ENCODE measurements around the gene PRPF40A.
"Not testable (repeated sequence)": the region's sequence is repeated elsewhere in the genome, so short reads cannot be mapped to it uniquely, and the experiment has no call there.

The PRPF40A gene

GRCh38 chr2:152717228-152718075 lies at the start of gene PRPF40A:
TSS of gene PRPF40A (minus strand) at chr2:152717461. CDS start at chr2:152717439, 22 bp downstream.
- Mint-ChIP-seq H3K27me3 (ENCODE audit: low read depth) (no peaks in the 10 kb centered on the region), H3K36me3 (ENCODE audit: low read depth) (peaks cover 58% of the 10 kb centered on the region), H3K4me3 (peak within 1 kb of the TSS; percentile 97), H3K9me3 (no peaks in the 10 kb centered on the region), H3K4me1 (ENCODE audit: low read depth) (peaks cover 47% of the 10 kb centered on the region), H3K27ac (peak within 1 kb of the TSS; percentile 98)
- DNase-seq (ENCODE audit: low spot score): peak; percentile 98

DNA sequence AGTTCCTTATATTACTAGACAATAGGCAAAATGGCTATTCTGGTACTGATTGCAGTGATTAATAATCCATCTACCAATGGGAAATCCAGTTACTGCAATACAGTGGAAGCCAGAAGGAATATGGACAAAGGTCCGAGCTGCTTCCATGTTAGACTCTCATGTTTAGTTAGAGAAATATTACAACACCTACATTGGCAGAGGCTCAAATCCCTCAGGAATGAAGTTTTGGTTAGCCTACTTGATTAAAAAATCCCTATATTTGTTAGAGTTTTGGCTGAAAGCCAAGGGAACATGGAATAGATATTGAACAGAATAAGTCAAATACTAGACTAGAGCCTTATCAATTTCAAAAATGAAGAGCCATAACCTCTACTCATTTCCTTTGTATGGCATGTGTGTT lies 49.7 kb upstream of the PRPF40A start:
- H3K27ac Mint-ChIP-seq: no peak overlapping the region
- H3K27me3 Mint-ChIP-seq (ENCODE audit: low read depth): no peaks in the 10 kb centered on the region
- DNase-seq (ENCODE audit: low spot score): no peak
- H3K9me3 Mint-ChIP-seq: no peaks in the 10 kb centered on the region
- no peak overlapping the region for H3K4me3 Mint-ChIP-seq
- H3K4me1 Mint-ChIP-seq (ENCODE audit: low read depth): no peaks in the 10 kb centered on the region
- peaks cover 10% of the 10 kb centered on the region for H3K36me3 Mint-ChIP-seq (ENCODE audit: low read depth)

GRCh38 chr2:152763651-152764050 lies 46.4 kb upstream of the PRPF40A start:
- no peaks in the 10 kb centered on the region for H3K9me3 Mint-ChIP-seq
- H3K27me3 Mint-ChIP-seq (ENCODE audit: low read depth): no peaks in the 10 kb centered on the region
- no peak overlapping the region for H3K4me3 Mint-ChIP-seq
- H3K36me3 Mint-ChIP-seq (ENCODE audit: low read depth): peaks cover 18% of the 10 kb centered on the region
- H3K4me1 Mint-ChIP-seq (ENCODE audit: low read depth): no peaks in the 10 kb centered on the region
- no peak overlapping the region for H3K27ac Mint-ChIP-seq
- no peak for DNase-seq (ENCODE audit: low spot score)

DNA sequence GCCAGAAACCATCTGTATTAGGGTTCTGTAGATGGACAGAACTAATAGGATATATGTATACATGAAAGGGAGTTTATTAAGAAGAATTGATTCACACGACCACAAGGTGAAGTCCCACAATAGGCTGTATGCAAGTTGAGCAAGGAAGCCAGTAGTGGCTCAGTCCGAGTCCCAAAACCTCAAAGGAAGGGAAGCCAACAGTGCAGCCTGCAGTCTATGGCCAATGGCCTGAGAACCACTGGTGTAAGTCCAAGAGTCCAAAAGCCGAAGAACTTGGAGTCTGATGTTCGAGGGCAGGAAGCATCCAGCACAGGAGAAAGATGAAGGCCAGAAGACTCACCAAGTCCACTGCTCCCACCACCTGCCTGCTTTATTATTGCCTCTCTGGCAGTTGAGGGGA lies 45.9 kb upstream of the PRPF40A start:
- not testable (repeated sequence) for DNase-seq (ENCODE audit: low spot score); H3K27me3 Mint-ChIP-seq (ENCODE audit: low read depth); H3K4me1 Mint-ChIP-seq (ENCODE audit: low read depth); H3K4me3 Mint-ChIP-seq; H3K27ac Mint-ChIP-seq; H3K9me3 Mint-ChIP-seq
- H3K36me3 Mint-ChIP-seq (ENCODE audit: low read depth): peaks cover 21% of the 10 kb centered on the region

DNA sequence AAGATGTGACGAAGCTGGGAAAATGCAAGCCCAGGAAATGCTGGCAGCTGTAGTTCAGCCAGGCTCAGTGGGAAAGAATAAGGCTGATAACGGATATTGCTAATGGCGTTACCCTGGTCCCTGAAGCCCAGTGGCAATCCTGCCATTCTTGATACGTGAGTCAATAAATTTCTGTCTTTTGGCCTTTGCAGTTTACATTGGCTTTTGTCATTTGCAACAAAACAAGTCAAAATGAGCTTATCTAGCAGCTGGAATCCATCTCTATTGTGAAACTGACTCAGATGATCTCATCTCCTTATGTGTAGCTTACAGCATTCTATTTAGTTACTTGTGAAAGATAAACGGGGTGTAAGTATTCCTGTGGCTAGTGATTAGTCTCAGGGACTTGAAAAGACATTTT lies 44.9 kb upstream of the PRPF40A start:
- Mint-ChIP-seq H3K27me3 (ENCODE audit: low read depth) (no peaks in the 10 kb centered on the region), H3K36me3 (ENCODE audit: low read depth) (peaks cover 21% of the 10 kb centered on the region), H3K4me3 (no peak overlapping the region), H3K27ac (no peak overlapping the region), H3K9me3 (no peaks in the 10 kb centered on the region), H3K4me1 (ENCODE audit: low read depth) (no peaks in the 10 kb centered on the region)
- DNase-seq (ENCODE audit: low spot score): no peak

DNA sequence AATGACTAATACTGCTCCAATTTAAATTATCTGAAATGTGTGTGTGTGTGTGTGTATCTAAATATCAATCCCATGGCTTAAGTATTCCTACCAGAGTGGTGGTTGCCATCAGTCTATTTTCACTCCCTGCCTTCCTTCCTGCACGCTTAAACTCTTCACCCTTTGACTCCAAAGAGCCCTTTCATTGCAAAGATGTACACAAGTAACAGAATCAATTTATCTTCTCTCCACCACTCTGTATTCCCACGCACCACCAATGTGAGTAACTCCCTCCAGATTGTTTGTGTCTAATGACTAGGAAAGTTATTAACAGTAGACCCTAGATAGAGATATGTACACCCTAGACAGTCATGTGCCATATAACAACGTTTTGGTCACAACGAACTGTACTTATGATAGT lies 44.0 kb upstream of the PRPF40A start:
- DNase-seq (ENCODE audit: low spot score): no peak
- H3K27ac Mint-ChIP-seq: no peak overlapping the region
- no peaks in the 10 kb centered on the region for H3K27me3 Mint-ChIP-seq (ENCODE audit: low read depth)
- peaks cover 25% of the 10 kb centered on the region for H3K36me3 Mint-ChIP-seq (ENCODE audit: low read depth)
- H3K4me3 Mint-ChIP-seq: no peak overlapping the region
- H3K9me3 Mint-ChIP-seq: no peaks in the 10 kb centered on the region
- H3K4me1 Mint-ChIP-seq (ENCODE audit: low read depth): no peaks in the 10 kb centered on the region

GRCh38 chr2:152759290-152760072 lies 42.2 kb upstream of the PRPF40A start:
- Mint-ChIP-seq H3K9me3 (no peaks in the 10 kb centered on the region), H3K36me3 (ENCODE audit: low read depth) (peaks cover 32% of the 10 kb centered on the region), H3K27me3 (ENCODE audit: low read depth) (no peaks in the 10 kb centered on the region), H3K27ac (no peak overlapping the region), H3K4me1 (ENCODE audit: low read depth) (no peaks in the 10 kb centered on the region), H3K4me3 (no peak overlapping the region)
- no peak for DNase-seq (ENCODE audit: low spot score)

GRCh38 chr2:152755029-152755428 lies 37.8 kb upstream of the PRPF40A start:
- H3K36me3 Mint-ChIP-seq (ENCODE audit: low read depth): peaks cover 40% of the 10 kb centered on the region
- peaks cover 2% of the 10 kb centered on the region for H3K4me1 Mint-ChIP-seq (ENCODE audit: low read depth)
- H3K4me3 Mint-ChIP-seq: no peak overlapping the region
- H3K27ac Mint-ChIP-seq: no peak overlapping the region
- no peaks in the 10 kb centered on the region for H3K9me3 Mint-ChIP-seq
- DNase-seq (ENCODE audit: low spot score): no peak
- H3K27me3 Mint-ChIP-seq (ENCODE audit: low read depth): no peaks in the 10 kb centered on the region

DNA sequence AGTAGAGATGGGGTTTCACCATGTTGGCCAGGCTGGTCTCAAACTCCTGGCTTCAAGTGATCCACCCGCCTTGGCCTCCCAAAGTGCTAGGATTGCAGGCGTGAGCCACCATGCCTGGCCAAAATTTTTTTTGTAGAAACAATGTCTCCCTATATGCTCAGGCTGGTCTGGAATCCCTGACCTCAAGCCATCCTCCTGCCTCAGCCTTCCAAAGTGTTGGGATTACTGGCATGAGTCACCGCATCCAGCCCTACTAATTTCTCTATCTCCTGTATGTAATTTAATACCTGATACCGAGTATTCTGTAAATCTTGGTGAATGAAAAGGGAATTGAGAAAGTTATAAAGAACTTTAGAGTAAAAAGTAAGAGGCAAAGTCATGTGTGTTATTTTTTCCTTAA lies 30.5 kb upstream of the PRPF40A start:
- not testable (repeated sequence) for H3K9me3 Mint-ChIP-seq; H3K27ac Mint-ChIP-seq; H3K27me3 Mint-ChIP-seq (ENCODE audit: low read depth); H3K4me3 Mint-ChIP-seq; H3K4me1 Mint-ChIP-seq (ENCODE audit: low read depth); DNase-seq (ENCODE audit: low spot score)
- peaks cover 25% of the 10 kb centered on the region for H3K36me3 Mint-ChIP-seq (ENCODE audit: low read depth)

GRCh38 chr2:152743002-152743401 lies 25.7 kb upstream of the PRPF40A start:
- no peaks in the 10 kb centered on the region for H3K9me3 Mint-ChIP-seq
- peaks cover 4% of the 10 kb centered on the region for H3K4me1 Mint-ChIP-seq (ENCODE audit: low read depth)
- no peak for DNase-seq (ENCODE audit: low spot score)
- H3K36me3 Mint-ChIP-seq (ENCODE audit: low read depth): peaks cover 25% of the 10 kb centered on the region
- no peak overlapping the region for H3K27ac Mint-ChIP-seq
- H3K4me3 Mint-ChIP-seq: no peak overlapping the region
- no peaks in the 10 kb centered on the region for H3K27me3 Mint-ChIP-seq (ENCODE audit: low read depth)

DNA sequence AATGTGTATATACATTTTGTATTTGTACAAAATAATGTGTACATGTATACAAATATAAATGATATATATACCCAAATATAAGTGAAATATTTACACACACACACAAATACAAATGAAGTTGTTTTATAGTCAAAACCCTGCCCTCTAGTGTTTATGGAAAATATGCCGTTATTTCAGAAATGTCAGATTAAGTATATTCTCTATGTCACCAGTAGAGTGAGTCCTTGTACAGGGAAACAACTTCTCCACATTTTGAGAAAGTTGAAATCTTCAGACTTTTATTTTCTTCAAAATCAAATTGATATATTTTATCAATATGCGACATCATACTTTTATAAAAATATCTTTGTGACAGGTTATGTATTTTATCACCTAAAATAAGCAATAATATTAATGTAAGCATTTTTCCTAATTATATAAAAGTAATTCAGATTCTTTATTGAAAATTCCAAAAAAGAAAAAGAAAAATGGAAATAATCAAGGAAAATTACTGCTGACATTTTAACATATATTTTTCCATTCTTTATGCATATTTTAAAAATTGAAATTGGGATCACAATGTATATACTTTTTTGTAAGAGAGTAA lies 23.6 kb upstream of the PRPF40A start:
- Mint-ChIP-seq H3K27me3 (ENCODE audit: low read depth) (no peaks in the 10 kb centered on the region), H3K36me3 (ENCODE audit: low read depth) (peaks cover 34% of the 10 kb centered on the region), H3K9me3 (no peaks in the 10 kb centered on the region), H3K27ac (no peak overlapping the region), H3K4me1 (ENCODE audit: low read depth) (peaks cover 2% of the 10 kb centered on the region), H3K4me3 (no peak overlapping the region)
- no peak for DNase-seq (ENCODE audit: low spot score)

GRCh38 chr2:152739705-152740104 lies 22.4 kb upstream of the PRPF40A start:
- not testable (repeated sequence) for H3K27ac Mint-ChIP-seq; H3K4me1 Mint-ChIP-seq (ENCODE audit: low read depth); H3K4me3 Mint-ChIP-seq; DNase-seq (ENCODE audit: low spot score); H3K27me3 Mint-ChIP-seq (ENCODE audit: low read depth); H3K9me3 Mint-ChIP-seq
- H3K36me3 Mint-ChIP-seq (ENCODE audit: low read depth): peaks cover 37% of the 10 kb centered on the region

- Mint-ChIP-seq H3K4me3 (no peak overlapping the region), H3K36me3 (ENCODE audit: low read depth) (peaks cover 37% of the 10 kb centered on the region), H3K4me1 (ENCODE audit: low read depth) (peaks cover 5% of the 10 kb centered on the region), H3K27me3 (ENCODE audit: low read depth) (no peaks in the 10 kb centered on the region), H3K9me3 (no peaks in the 10 kb centered on the region), H3K27ac (no peak overlapping the region)
- DNase-seq (ENCODE audit: low spot score): no peak
Measured at GRCh38 chr2:152738438-152738837, 21.2 kb upstream of the PRPF40A start.

DNA sequence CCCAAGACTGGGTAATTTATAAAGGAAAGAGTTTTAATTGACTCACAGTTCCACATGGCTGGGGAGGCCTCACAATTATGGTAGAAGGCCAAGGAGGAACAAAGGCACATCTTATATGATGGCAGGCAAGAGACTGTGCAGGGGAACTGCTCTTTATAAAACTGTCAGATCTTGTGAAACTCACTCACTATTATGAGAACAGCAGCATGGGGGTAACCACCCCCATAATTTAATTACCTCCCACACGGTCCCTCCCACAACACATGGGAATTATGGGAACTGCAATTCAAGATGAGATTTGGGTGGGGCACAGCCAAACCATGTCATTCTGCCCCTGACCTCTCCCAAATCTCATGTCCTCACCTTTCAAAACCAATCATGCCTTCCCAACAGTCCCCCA lies 20.2 kb upstream of the PRPF40A start:
- H3K9me3 Mint-ChIP-seq; H3K27me3 Mint-ChIP-seq (ENCODE audit: low read depth); H3K4me1 Mint-ChIP-seq (ENCODE audit: low read depth); H3K27ac Mint-ChIP-seq; H3K4me3 Mint-ChIP-seq; DNase-seq (ENCODE audit: low spot score): not testable (repeated sequence)
- peaks cover 40% of the 10 kb centered on the region for H3K36me3 Mint-ChIP-seq (ENCODE audit: low read depth)

Data from T-helper 2 cell treated with Interferon-gamma antibody and Interleukin-4, amounts not matched to agents 5 μg/mL and 100 μg/mL, for 36 hours (primary cell).